Measurements from ENCODE around the gene HOXA6. TPM values are rescaled to one million over a fixed set of nuclear protein-coding genes. Genes with fewer than 3 reads are reported as not detected.

HOXA6 gene
- 3.4 and 4.4 TPM in 2 replicates for total RNA-seq

GRCh38 chr7:27147199-27148030 lies at the start of gene HOXA6:
Gene HOXA6, minus strand, starts transcription at chr7:27147774. Its CDS starts 25 bp downstream, at chr7:27147749.

GRCh38 chr7:27185013-27185853 lies 37.7 kb upstream of the HOXA6 start, which contains the start of gene HOXA11:
Gene HOXA11, minus strand, starts transcription at chr7:27185232. Its CDS starts 88 bp downstream, at chr7:27185144.

GRCh38 chr7:27173956-27174873 lies 26.6 kb upstream of the HOXA6 start, which contains the start of gene HOXA10:
Gene HOXA10, minus strand, starts transcription at chr7:27174320. Its CDS starts 14 bp downstream, at chr7:27174306.

GRCh38 chr7:27165089-27165995 lies 17.8 kb upstream of the HOXA6 start, which contains the start of gene HOXA9:
Gene HOXA9, minus strand, starts transcription at chr7:27165537. Its CDS starts 80 bp downstream, at chr7:27165457.

GRCh38 chr7:27156508-27156898 lies 8.9 kb upstream of the HOXA6 start, which contains the start of gene HOXA7:
Gene HOXA7, minus strand, starts transcription at chr7:27156675. Its CDS starts 130 bp downstream, at chr7:27156545.

GRCh38 chr7:27151931-27152815 lies 4.6 kb upstream of the HOXA6 start, which contains the start of gene HOXA3:
Gene HOXA3, minus strand, starts transcription at chr7:27152583. Its CDS starts 41,943 bp downstream, at chr7:27110640.

GRCh38 chr7:27143023-27143949 lies 4.3 kb downstream of the HOXA6 start, which contains the start of gene HOXA5:
Gene HOXA5, minus strand, starts transcription at chr7:27143681. Its CDS starts 74 bp downstream, at chr7:27143607.

GRCh38 chr7:27130540-27131389 lies 16.8 kb downstream of the HOXA6 start, which contains the start of gene HOXA4:
Gene HOXA4, minus strand, starts transcription at chr7:27130757. Its CDS starts 24 bp downstream, at chr7:27130733.

GRCh38 chr7:27102581-27103442 lies 44.8 kb downstream of the HOXA6 start, which contains the start of gene HOXA2:
Gene HOXA2, minus strand, starts transcription at chr7:27102683. Its CDS starts 183 bp downstream, at chr7:27102500.

GRCh38 chr7:27095897-27096767 lies 51.4 kb downstream of the HOXA6 start, which contains the start of gene HOXA1:
Gene HOXA1, minus strand, starts transcription at chr7:27096000. Its CDS starts 88 bp downstream, at chr7:27095912.

Other genes starting within 250 kb of the HOXA6 start
- gene HOXA1, start 51.8 kb downstream of the HOXA6 start, total RNA-seq = 0.28 and 1.00 TPM in 2 replicates
- gene HOXA2, start 45.1 kb downstream of the HOXA6 start, total RNA-seq = 0.18 and 0.28 TPM in 2 replicates
- gene HOXA4, start 17.0 kb downstream of the HOXA6 start, total RNA-seq = 0.14 and 0.28 TPM in 2 replicates
- gene HOXA5, start 4.1 kb downstream of the HOXA6 start, total RNA-seq = 1.4 and 1.6 TPM in 2 replicates
- 1.8 and 3.2 TPM in 2 replicates for gene HOXA3, start 4.8 kb upstream of the HOXA6 start, total RNA-seq
- 1.00 and 1.6 TPM in 2 replicates for gene HOXA7, start 8.9 kb upstream of the HOXA6 start, total RNA-seq
- gene HOXA9, start 17.8 kb upstream of the HOXA6 start, total RNA-seq = 5.8 and 7.9 TPM in 2 replicates
- 6.5 and 11.8 TPM in 2 replicates for gene HOXA10, start 26.5 kb upstream of the HOXA6 start, total RNA-seq
- 8.5 and 9.6 TPM in 2 replicates for gene HOXA11, start 37.5 kb upstream of the HOXA6 start, total RNA-seq
- 5.7 and 7.9 TPM in 2 replicates for gene HOXA13, start 52.3 kb upstream of the HOXA6 start, total RNA-seq
- gene EVX1, start 95.0 kb upstream of the HOXA6 start, total RNA-seq = under 0.01 TPM in 1 of 2 replicates, not detected in the other

Measured in smooth muscle cell of bladder (primary cell).